Peyer's patch (tissue), 4 donors: ENCODE data around the gene INSYN1. TPM values are rescaled to one million over a fixed set of nuclear protein-coding genes. Genes with fewer than 3 reads are reported as not detected.
"Not testable (repeated sequence)": the region's sequence is repeated elsewhere in the genome, so short reads cannot be mapped to it uniquely, and the experiment has no call there.

Source experiments
- DNase-seq, 3 donors: peaks; one replicate each; pipeline ENCODE4 v3.0.0-alpha.2; 2017 to 2019
- H3K27ac ChIP-seq, 4 donors: fragments of 200-600 bp; sonication (generic); one replicate each; pipeline ENCODE4 v1.5.1; 2016 to 2019
- H3K27me3 ChIP-seq, 2 donors: fragments of 200-600 bp; sonication (generic); one replicate each; pipeline ENCODE4 v1.5.1; 2019
- H3K36me3 ChIP-seq, 3 donors: fragments of 200-600 bp; sonication (generic); one replicate each; pipeline ENCODE4 v1.5.1; 2016 to 2019
- H3K4me1 ChIP-seq, 4 donors: fragments of 200-600 bp; sonication (generic); one replicate each; pipeline ENCODE4 v1.5.1; 2016 to 2019
- H3K4me3 ChIP-seq, 4 donors: fragments of 200-600 bp; sonication (generic); 1 replicate in 3 of 4; 2 replicates in 1 of 4; pipeline ENCODE4 v1.5.1; 2016 to 2019; ENCODE audit warnings: mild to moderate bottlenecking in 1 of 4
- H3K9me3 ChIP-seq, 4 donors: fragments of 200-600 bp; sonication (generic); one replicate each; pipeline ENCODE4 v1.5.1; 2016 to 2019; ENCODE audit warnings: mild to moderate bottlenecking in 1 of 4
- POLR2A ChIP-seq, 2 donors: fragments of 450-650 bp; IDR thresholded peaks; one replicate each; pipeline ENCODE4 v1.5.1; 2017; ENCODE audit warnings: antibody characterized with exemption in 2 of 2, mild to moderate bottlenecking in 2 of 2, moderate library complexity in 2 of 2
- total RNA-seq, 4 donors: library from RNA; depleted of rRNA; stranded (reverse); fragments of >200 nt; gene quantifications; one replicate each; pipeline ENCODE4 v1.1.0, GENCODE V29; 2016
- TF ChIP-seq, protein P1 (sequence below), 6 experiments: fragments of 450-650 bp in 4 of 6; fragments of 200-600 bp in 2 of 6; sonication (generic) in 1 of 6; IDR thresholded peaks; one replicate each; pipeline ENCODE4 v1.5.1; 2017 to 2019; ENCODE audit warnings: antibody characterized with exemption in 6 of 6, mild to moderate bottlenecking in 3 of 6, moderate library complexity in 1 of 6

The INSYN1 gene
- total RNA-seq, 4 donors from 2014 or later: 0.13 to 3.3 (median 2.2) TPM; not detected in 1

DNA sequence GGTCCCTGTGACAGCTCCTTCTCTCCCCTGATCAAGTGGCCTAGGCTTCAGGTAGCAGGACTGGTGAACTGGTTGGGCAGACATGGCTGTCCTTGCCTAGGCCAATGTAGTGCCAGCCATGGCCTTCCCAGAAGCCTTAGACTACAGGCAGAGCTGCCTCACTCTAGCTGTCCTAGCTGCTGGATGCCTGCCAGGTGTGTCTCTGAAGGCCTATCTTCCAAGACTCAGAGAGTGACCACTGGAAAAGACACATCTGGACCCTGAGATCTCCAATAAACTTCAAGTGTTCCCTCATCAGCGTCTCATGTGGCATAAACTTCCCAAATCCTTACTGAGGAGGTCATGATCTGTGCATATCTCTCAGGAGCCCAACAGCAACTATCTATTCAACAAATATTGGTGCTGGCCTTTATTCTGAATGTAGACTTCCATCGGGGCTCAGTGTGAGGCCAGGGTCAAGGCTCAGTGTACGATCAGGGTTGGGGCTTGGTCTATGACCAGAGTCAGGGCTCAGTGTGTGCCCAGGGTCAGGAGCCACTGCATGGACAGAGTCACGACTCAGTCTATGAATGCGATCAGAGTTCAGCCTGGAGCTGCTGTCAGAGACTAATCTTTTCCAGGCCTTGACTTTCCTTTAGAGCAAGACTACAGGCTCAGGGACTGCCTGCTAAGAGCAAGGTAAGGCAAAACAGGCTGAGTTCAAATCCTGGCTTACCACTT is 36.5 kb upstream of the INSYN1 start:
- Histone ChIP-seq H3K36me3 (no peaks in the 10 kb centered on the region), H3K27me3 (no peaks in the 10 kb centered on the region), H3K9me3 (no peaks in the 10 kb centered on the region), H3K4me1 (no peaks in the 10 kb centered on the region), H3K27ac (no peak overlapping the region), H3K4me3 (no peak overlapping the region)
- DNase-seq: no peak
- no peak for TF ChIP-seq POLR2A (IDR thresholded peaks at IDR 0.05)
- TF ChIP-seq, protein P1, sequence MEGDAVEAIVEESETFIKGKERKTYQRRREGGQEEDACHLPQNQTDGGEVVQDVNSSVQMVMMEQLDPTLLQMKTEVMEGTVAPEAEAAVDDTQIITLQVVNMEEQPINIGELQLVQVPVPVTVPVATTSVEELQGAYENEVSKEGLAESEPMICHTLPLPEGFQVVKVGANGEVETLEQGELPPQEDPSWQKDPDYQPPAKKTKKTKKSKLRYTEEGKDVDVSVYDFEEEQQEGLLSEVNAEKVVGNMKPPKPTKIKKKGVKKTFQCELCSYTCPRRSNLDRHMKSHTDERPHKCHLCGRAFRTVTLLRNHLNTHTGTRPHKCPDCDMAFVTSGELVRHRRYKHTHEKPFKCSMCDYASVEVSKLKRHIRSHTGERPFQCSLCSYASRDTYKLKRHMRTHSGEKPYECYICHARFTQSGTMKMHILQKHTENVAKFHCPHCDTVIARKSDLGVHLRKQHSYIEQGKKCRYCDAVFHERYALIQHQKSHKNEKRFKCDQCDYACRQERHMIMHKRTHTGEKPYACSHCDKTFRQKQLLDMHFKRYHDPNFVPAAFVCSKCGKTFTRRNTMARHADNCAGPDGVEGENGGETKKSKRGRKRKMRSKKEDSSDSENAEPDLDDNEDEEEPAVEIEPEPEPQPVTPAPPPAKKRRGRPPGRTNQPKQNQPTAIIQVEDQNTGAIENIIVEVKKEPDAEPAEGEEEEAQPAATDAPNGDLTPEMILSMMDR (IDR thresholded peaks at IDR 0.05): no peak

DNA sequence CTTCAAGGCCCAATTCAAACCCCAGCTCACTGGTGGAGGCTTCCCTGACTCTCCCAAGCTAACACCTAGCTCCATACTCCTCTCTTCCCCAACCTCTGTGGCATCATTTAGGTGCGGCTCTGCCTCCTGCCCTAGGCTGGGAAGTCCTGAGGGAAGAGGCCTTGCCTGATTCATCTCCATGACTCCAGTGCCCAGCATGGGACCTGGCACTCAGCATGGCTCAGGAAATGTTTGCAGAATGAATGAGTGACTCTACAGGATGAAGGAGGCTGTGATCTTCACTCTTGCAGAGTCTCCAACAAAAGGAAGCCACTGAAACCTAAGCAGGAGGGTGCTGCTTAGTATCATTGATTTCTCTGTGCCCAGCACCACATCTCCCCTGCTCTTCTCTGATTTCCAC is 34.5 kb upstream of the INSYN1 start:
- H3K36me3 ChIP-seq: no peaks in the 10 kb centered on the region
- no peak overlapping the region for H3K4me3 ChIP-seq
- no peak overlapping the region for H3K27ac ChIP-seq
- no peaks in the 10 kb centered on the region for H3K9me3 ChIP-seq
- no peaks in the 10 kb centered on the region for H3K4me1 ChIP-seq
- TF ChIP-seq, protein P1 (IDR thresholded peaks at IDR 0.05): no peak
- DNase-seq: no peak
- H3K27me3 ChIP-seq: no peaks in the 10 kb centered on the region

DNA sequence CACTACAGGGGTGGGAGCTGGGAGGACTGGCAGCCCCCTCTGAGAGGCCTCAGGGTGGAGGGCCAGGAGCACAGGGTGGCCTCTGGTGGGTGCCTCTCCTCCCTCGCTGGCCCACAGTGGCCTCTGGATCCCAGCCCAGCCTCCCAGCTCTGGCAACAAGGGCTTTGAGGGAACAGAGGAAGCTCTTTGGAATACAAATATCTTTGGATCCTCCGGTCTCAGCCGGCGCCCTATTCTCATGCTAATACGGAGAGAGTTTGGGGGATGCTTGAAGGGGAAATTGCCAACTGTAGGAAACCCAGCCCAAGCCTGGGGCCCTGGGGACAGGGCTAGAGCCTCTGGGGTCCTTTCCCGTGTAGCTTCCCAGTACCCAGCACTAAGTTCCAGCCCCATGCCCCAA is 33.4 kb upstream of the INSYN1 start:
- H3K9me3 ChIP-seq: no peaks in the 10 kb centered on the region
- H3K4me1 ChIP-seq: no peaks in the 10 kb centered on the region
- no peak for DNase-seq
- TF ChIP-seq POLR2A (IDR thresholded peaks at IDR 0.05): no peak
- TF ChIP-seq, protein P1 (IDR thresholded peaks at IDR 0.05): no peak
- H3K27me3 ChIP-seq: no peaks in the 10 kb centered on the region
- H3K27ac ChIP-seq: no peak overlapping the region
- no peaks in the 10 kb centered on the region for H3K36me3 ChIP-seq
- H3K4me3 ChIP-seq: no peak overlapping the region

DNA sequence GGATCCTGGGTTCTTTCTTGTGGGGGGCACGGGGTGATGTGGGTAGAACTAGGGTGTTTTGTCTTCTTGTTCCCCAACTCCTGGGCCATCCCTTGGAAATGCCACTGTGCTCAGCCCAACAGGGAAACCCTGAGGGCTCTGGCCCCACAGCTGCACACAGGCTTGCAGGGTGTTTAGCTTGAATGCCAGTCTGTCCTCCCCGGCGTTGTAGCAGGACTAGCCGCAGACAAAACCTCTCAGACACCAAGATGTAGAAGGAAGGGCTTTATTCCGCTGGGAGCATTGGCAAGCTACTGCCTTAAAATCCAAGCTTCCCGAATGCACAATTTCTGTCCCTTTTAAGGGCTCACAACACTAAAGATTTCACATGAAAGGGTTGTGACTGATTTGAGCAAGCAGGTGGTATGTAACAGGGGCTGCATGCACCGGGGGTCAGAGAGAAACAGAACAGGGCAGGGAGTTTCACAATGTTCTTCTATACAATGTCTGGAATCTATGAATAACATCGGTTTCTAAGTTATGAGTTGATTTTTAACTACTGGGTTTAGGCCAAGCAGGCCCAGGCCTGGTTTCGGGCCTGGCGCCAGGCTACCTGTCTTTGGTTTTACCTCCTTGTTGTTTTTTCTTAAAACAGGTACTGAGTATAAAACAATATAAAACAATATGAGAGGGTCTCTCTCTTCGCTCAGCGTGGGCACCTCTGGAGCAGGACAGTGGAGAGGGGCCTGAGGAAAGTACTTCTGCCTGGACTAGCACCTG is 32.3 kb upstream of the INSYN1 start:
- not testable (repeated sequence) for H3K27ac ChIP-seq, H3K27me3 ChIP-seq, DNase-seq

DNA sequence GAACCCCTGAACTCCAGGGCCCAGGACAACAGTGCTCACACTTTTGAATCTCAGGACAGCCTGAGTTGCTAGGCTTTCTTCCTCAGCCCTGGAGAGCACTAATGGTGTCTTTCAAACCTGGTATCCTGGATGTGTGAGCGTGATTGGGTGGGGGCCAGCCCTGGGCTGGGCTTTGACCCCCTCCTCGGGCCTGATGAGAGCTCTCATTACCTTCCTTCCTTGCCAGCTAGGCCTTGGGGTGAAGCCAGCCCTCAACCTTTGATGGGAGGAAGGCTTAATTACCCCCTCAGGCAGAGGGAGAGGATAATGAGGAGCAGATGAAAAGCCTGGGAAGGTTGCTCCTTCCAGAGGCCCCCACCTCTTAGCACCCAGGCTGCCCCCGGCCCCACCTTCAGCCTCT is 31.1 kb upstream of the INSYN1 start:
- no peak for DNase-seq
- H3K27me3 ChIP-seq: no peaks in the 10 kb centered on the region
- no peaks in the 10 kb centered on the region for H3K36me3 ChIP-seq
- H3K9me3 ChIP-seq: no peaks in the 10 kb centered on the region
- no peak for TF ChIP-seq POLR2A (IDR thresholded peaks at IDR 0.05)
- TF ChIP-seq, protein P1 (IDR thresholded peaks at IDR 0.05): no peak
- H3K27ac ChIP-seq: no peak overlapping the region
- H3K4me3 ChIP-seq: no peak overlapping the region
- H3K4me1 ChIP-seq: no peaks in the 10 kb centered on the region

More for the DNA sequence above, 32.3 kb upstream of the INSYN1 start:
- not testable (repeated sequence) for H3K4me1 ChIP-seq, H3K36me3 ChIP-seq, H3K9me3 ChIP-seq, H3K4me3 ChIP-seq

DNA sequence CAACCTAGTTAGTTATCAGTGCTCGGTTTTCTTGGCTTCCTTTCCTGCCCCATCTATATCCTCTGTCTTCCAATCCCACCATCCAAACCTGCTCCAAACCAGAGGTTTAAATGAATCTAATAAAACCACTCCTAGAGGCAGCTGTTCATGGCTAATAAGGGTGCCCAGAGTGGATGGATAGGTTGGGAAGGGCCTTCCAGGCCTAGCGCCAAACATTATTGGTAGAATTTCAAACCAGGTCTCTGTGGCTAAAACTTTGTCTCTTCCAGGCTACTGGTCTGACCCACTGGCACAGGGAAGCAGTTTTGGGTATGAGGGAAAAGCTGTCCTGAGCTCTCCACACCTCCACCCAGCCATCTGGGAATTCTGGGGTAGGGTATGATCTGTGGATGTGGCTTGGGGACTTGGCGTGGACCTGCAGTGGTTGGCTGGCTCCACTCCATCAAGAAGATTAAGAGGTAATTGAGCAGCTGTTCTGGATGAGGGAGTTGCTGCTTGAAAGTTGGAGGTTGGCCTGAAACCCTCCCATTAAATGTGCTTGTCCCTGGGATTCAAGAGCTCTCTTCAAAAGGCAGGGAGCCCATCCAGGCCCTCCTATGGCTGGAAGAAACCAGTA is 29.3 kb upstream of the INSYN1 start:
- no peaks in the 10 kb centered on the region for H3K9me3 ChIP-seq
- no peaks in the 10 kb centered on the region for H3K36me3 ChIP-seq
- no peak for DNase-seq
- H3K4me3 ChIP-seq: no peak overlapping the region
- no peak overlapping the region for H3K27ac ChIP-seq
- no peaks in the 10 kb centered on the region for H3K27me3 ChIP-seq
- no peaks in the 10 kb centered on the region for H3K4me1 ChIP-seq
- TF ChIP-seq, protein P1 (IDR thresholded peaks at IDR 0.05): no peak
- TF ChIP-seq POLR2A (IDR thresholded peaks at IDR 0.05): no peak
